ENCODE measurements around the gene GJA1.

Gene GJA1

DNA sequence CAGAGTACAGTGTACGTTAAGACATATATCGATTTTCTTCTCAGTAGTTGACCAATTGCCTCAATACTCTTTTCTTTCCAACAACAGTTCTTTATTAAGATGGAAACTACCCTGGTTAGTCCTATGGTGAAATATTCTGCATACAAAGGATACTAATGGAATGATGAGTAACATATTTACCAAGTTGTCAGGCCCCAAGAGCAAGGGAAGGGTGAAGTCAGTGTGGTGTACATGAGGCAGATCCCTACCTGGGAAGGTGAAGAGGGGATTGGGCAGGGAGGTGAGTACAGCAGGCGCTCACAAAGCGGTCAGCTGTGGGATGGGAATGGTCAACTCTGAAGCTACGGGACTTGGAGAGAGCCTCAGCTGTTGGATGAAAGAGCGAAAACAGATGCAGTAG lies 29.7 kb downstream of the GJA1 start:
- Histone ChIP-seq H3K79me2 (ENCODE audit: insufficient read depth, low read length) (no peaks in the 10 kb centered on the region), H3K9ac (ENCODE audit: low read depth, low read length, poor library complexity, severe bottlenecking) (no peak overlapping the region), H3K4me1 (ENCODE audit: insufficient read depth, low read length, poor library complexity, severe bottlenecking) (no peaks in the 10 kb centered on the region), H3K4me2 (ENCODE audit: low read depth, low read length, poor library complexity, severe bottlenecking) (no peak overlapping the region), H3K9me2 (replicated peaks; ENCODE audit: low read depth, low read length) (no peaks in the 10 kb centered on the region), H3K36me3 (ENCODE audit: insufficient read depth, low read length) (no peaks in the 10 kb centered on the region), H3K9me3 (ENCODE audit: insufficient read depth, low read depth, low read length) (no peaks in the 10 kb centered on the region), H3K27me3 (ENCODE audit: insufficient read depth, low read length, poor library complexity, severe bottlenecking) (no peaks in the 10 kb centered on the region), H4K20me1 (ENCODE audit: insufficient read depth, low read length, poor library complexity, severe bottlenecking) (no peaks in the 10 kb centered on the region), H2AFZ (ENCODE audit: low read length) (no peak overlapping the region), H3K4me3 (ENCODE audit: low read length, poor library complexity, severe bottlenecking) (no peak overlapping the region), H3F3A (ENCODE audit: low read depth) (no peaks in the 10 kb centered on the region)
- no peak for TF ChIP-seq CTCF (conservative IDR thresholded peaks at IDR 0.05; ENCODE audit: low read length)
- TF ChIP-seq EZH2phosphoT487 (IDR thresholded peaks at IDR 0.05; ENCODE audit: borderline replicate concordance), result no peak

GRCh38 chr6:121479486-121480098 lies 44.1 kb downstream of the GJA1 start:
- Histone ChIP-seq H3K9me3 (ENCODE audit: insufficient read depth, low read depth, low read length) (no peaks in the 10 kb centered on the region), H3K4me1 (ENCODE audit: insufficient read depth, low read length, poor library complexity, severe bottlenecking) (no peaks in the 10 kb centered on the region), H3K9ac (ENCODE audit: low read depth, low read length, poor library complexity, severe bottlenecking) (no peak overlapping the region), H3K27me3 (ENCODE audit: insufficient read depth, low read length, poor library complexity, severe bottlenecking) (no peaks in the 10 kb centered on the region), H3K36me3 (ENCODE audit: insufficient read depth, low read length) (no peaks in the 10 kb centered on the region), H3K4me3 (ENCODE audit: low read length, poor library complexity, severe bottlenecking) (no peak overlapping the region), H3K4me2 (ENCODE audit: low read depth, low read length, poor library complexity, severe bottlenecking) (no peak overlapping the region), H3K79me2 (ENCODE audit: insufficient read depth, low read length) (no peaks in the 10 kb centered on the region), H3K9me2 (replicated peaks; ENCODE audit: low read depth, low read length) (no peaks in the 10 kb centered on the region), H4K20me1 (ENCODE audit: insufficient read depth, low read length, poor library complexity, severe bottlenecking) (no peaks in the 10 kb centered on the region), H2AFZ (ENCODE audit: low read length) (no peak overlapping the region), H3F3A (ENCODE audit: low read depth) (no peaks in the 10 kb centered on the region)
- TF ChIP-seq CTCF (conservative IDR thresholded peaks at IDR 0.05; ENCODE audit: low read length), result no peak

GRCh38 chr6:121480099-121480713 lies 44.8 kb downstream of the GJA1 start:
- no peak overlapping the region for H3K4me3 ChIP-seq (ENCODE audit: low read length, poor library complexity, severe bottlenecking)
- no peaks in the 10 kb centered on the region for H4K20me1 ChIP-seq (ENCODE audit: insufficient read depth, low read length, poor library complexity, severe bottlenecking)
- no peak overlapping the region for H2AFZ ChIP-seq (ENCODE audit: low read length)

More at GRCh38 chr6:121480099-121480713, 44.8 kb downstream of the GJA1 start:
- no peak for TF ChIP-seq EZH2phosphoT487 (IDR thresholded peaks at IDR 0.05; ENCODE audit: borderline replicate concordance)
- TF ChIP-seq CTCF (conservative IDR thresholded peaks at IDR 0.05; ENCODE audit: low read length), result no peak
- Histone ChIP-seq H3K27me3 (ENCODE audit: insufficient read depth, low read length, poor library complexity, severe bottlenecking) (no peaks in the 10 kb centered on the region), H3K36me3 (ENCODE audit: insufficient read depth, low read length) (no peaks in the 10 kb centered on the region), H3K9me3 (ENCODE audit: insufficient read depth, low read depth, low read length) (no peaks in the 10 kb centered on the region), H3F3A (ENCODE audit: low read depth) (no peaks in the 10 kb centered on the region), H3K4me2 (ENCODE audit: low read depth, low read length, poor library complexity, severe bottlenecking) (no peak overlapping the region), H3K4me1 (ENCODE audit: insufficient read depth, low read length, poor library complexity, severe bottlenecking) (no peaks in the 10 kb centered on the region), H3K79me2 (ENCODE audit: insufficient read depth, low read length) (no peaks in the 10 kb centered on the region), H3K9ac (ENCODE audit: low read depth, low read length, poor library complexity, severe bottlenecking) (no peak overlapping the region), H3K9me2 (replicated peaks; ENCODE audit: low read depth, low read length) (no peaks in the 10 kb centered on the region)
